NCI-H2171 treated with DMSO at 0.1 percent for 48 hours (cell line): Measurements from ENCODE around the gene KDM5C.

Experiments used
- DNase-seq: peaks from one replicate; lab custom pipeline; 2025; lab: John Stamatoyannopoulos, UW

The KDM5C gene

GRCh38 chrX:53250556-53250955, 25.5 kb upstream of the KDM5C start:
- DNase-seq = no peak

GRCh38 chrX:53249408-53250042, 24.5 kb upstream of the KDM5C start:
- no peak for DNase-seq

GRCh38 chrX:53247928-53248327, 22.9 kb upstream of the KDM5C start:
- DNase-seq = no peak

- no peak for DNase-seq
These were observed 21.2 kb upstream of the KDM5C start for GRCh38 chrX:53246231-53246630.

GRCh38 chrX:53244610-53245009, 19.6 kb upstream of the KDM5C start:
- DNase-seq = no peak

GRCh38 chrX:53242310-53242709, 17.3 kb upstream of the KDM5C start:
- DNase-seq = no peak

GRCh38 chrX:53241558-53241957, 16.6 kb upstream of the KDM5C start:
- no peak for DNase-seq

GRCh38 chrX:53239474-53239873, 14.5 kb upstream of the KDM5C start:
- DNase-seq = peak; percentile 0

- no peak for DNase-seq
These were observed 12.0 kb upstream of the KDM5C start for GRCh38 chrX:53237056-53237455.

- DNase-seq = no peak
These were observed 11.1 kb upstream of the KDM5C start for GRCh38 chrX:53236025-53236679.

GRCh38 chrX:53235566-53235965, 10.6 kb upstream of the KDM5C start:
- no peak for DNase-seq

GRCh38 chrX:53234484-53234883, 9.5 kb upstream of the KDM5C start:
- DNase-seq = no peak

- no peak for DNase-seq
These were observed 8.5 kb upstream of the KDM5C start for GRCh38 chrX:53233536-53233935.

GRCh38 chrX:53230116-53230515, 5.1 kb upstream of the KDM5C start:
- no peak for DNase-seq

GRCh38 chrX:53227224-53227765, 2.3 kb upstream of the KDM5C start:
- no peak for DNase-seq

GRCh38 chrX:53223955-53224859, 800 bp downstream of the KDM5C start:
- no peak for DNase-seq

GRCh38 chrX:53223068-53223693, 1.8 kb downstream of the KDM5C start:
- DNase-seq = no peak

GRCh38 chrX:53211391-53211978, 13.5 kb downstream of the KDM5C start:
- DNase-seq = no peak

- DNase-seq = no peak
These were observed 28.3 kb downstream of the KDM5C start for GRCh38 chrX:53196678-53197077.

GRCh38 chrX:53195401-53195800, 29.6 kb downstream of the KDM5C start:
- no peak for DNase-seq

- DNase-seq = no peak
These were observed 30.7 kb downstream of the KDM5C start for GRCh38 chrX:53194308-53194707.

GRCh38 chrX:53193093-53193492, 31.9 kb downstream of the KDM5C start:
- no peak for DNase-seq
